ENCODE measurements around the gene AVL9. TPM values are rescaled to one million over a fixed set of nuclear protein-coding genes. Genes with fewer than 3 reads are reported as not detected.

Gene AVL9
- total and polyA plus RNA-seq, 9 of the 15 experiments (the other 6 are each of a cell fraction or from before 2014, with no cell fraction given) = 6.4 to 66.2 (median 30.1) TPM

- TF ChIP-seq USF1 (CRISPR knock-in tag; IDR thresholded peaks at IDR 0.05) (peak; percentile 91), MGA (IDR thresholded peaks at IDR 0.05) (peak; percentile 65), THAP12 (CRISPR knock-in tag; IDR thresholded peaks at IDR 0.05) (peak; percentile 94), MBD2 (IDR thresholded peaks at IDR 0.05; ENCODE audit: borderline replicate concordance, low read depth) (peak; percentile 19; the same call in 1 of the 2 replicates), EGR1 (conservative IDR thresholded peaks at IDR 0.05) (peak; percentile 60), RBM34 (IDR thresholded peaks at IDR 0.05; ENCODE audit: borderline replicate concordance, insufficient read depth, low read length) (0 out of 2 replicates have a peak, but pooled peaks have one; percentile 47), SAFB (IDR thresholded peaks at IDR 0.05; ENCODE audit: borderline replicate concordance, low read depth, low read length) (peak; percentile 30; the same call in 1 of the 2 replicates), ZNF316 (IDR thresholded peaks at IDR 0.05) (peak; percentile 27; the same call in 1 of the 2 replicates), LEF1 (IDR thresholded peaks at IDR 0.05) (peak; percentile 15; the same call in 1 of the 2 replicates), RBFOX2 (IDR thresholded peaks at IDR 0.05; ENCODE audit: low read depth, low read length) (peak; percentile 96)
Observed at GRCh38 chr7:32495298-32496051, at the start of gene AVL9 (continued).

Data from K562 (cell line).